ENCODE measurements around the gene EIF2A. TPM values are rescaled to one million over a fixed set of nuclear protein-coding genes. Genes with fewer than 3 reads are reported as not detected.
"Not testable (repeated sequence)": the region's sequence is repeated elsewhere in the genome, so short reads cannot be mapped to it uniquely, and the experiment has no call there.

The EIF2A gene
- 100 to 1,000 TPM; 130 to 137 TPM for total RNA-seq

DNA sequence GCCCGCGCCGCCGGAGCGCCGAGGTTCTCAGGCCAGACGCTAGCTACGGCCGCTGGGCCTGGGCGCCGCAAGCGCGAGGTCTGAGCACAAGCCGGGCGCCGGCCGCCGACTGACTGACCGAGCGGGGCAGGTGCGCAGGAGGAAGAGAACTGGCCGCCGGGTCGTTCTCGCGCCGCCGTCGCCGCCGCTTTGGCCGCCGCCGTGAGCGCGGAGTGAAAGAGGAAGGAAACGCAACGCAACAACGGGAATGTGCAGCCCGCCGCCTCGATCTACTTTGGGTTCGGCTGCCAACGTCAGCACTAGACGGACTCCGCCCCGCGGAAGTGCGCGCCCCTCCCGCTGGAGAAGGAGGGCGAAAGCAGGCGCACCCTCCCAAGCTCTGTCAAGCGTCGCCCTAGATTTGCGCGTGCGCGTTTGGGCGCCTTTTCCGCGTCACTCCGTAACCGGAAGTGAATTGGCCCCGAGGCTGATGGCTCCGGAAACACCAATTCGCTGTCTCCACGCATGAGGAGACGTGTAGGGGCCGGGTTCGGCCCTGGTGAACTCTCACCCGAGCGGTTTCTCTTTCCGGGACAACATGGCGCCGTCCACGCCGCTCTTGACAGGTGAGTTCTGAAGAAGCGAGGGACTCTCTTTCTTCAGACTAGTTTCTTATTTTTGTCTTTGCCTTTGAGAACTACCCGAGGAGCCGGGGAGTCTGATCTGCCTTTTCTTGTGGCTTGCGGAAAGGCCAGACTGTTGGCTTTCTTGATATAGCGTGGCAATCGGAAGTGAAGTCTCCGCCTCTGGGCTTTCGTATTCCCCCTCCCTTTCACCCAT lies at the start of gene EIF2A, which contains the start of gene SERP1:
Gene EIF2A (plus strand): TSS at position 562 of the 819 bp plus-strand sequence. CDS start 16 bp downstream, at position 578.
Gene SERP1 (minus strand): TSS at position 271 of the 819 bp plus-strand sequence. CDS start 361 bp downstream, outside the sequence.
- ChIA-PET POLR2A (interaction anchor here (0.6 to 1.7 kb wide), 8 partner anchors 57 to 660 kb away, joined by 3 to 12 read pairs (median 6); partner anchors contain the start of genes ERICH6, SELENOT, SIAH2 and TSC22D2), CTCF (interaction anchor here (0.7 to 1.3 kb wide), 2 partner anchors 9 to 217 kb away, joined by 3 to 4 read pairs; partner anchors contain the start of gene SIAH2)

DNA sequence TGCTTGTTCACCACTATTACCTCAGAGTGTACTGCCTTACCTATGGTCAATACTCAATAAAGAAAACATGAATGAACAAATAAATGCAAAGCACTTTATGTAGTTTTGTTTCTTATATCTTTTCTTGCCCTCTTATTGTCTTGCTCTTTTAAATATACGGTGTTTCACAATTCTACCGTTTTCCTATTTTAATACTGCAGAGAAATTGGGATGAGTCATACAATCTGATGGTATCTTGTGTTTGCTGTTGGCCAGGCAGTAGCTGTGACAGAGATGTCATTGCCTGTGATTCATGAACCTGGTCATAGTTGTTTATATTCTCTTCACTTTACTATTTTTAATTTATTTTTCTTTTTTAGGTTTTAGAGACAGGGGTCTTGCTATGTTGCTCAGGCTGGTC lies 48.6 kb upstream of the EIF2A start:
- ChIA-PET POLR2A (no interaction called here), CTCF (no interaction called here)

DNA sequence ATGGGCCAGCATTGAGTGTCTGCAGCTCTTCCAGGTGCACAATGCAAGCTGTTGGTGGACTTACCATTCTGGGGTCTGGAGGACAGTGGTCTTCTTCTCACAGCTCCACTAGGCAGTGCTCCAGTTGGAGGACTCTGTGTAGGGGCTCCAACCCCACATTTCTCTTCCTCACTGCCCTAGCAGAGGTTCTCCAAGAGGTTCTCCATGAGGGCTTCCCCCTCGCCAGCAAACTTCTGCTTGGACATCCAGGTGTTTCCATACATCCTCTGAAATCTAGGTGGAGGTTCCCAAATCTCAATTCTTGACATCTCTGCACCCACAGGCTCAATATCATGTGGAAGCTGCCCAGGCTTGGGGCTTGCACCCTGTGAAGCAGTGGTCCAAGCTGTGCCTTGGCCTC lies 45.6 kb upstream of the EIF2A start:
- CTCF ChIA-PET, POLR2A ChIA-PET: not testable (repeated sequence)

DNA sequence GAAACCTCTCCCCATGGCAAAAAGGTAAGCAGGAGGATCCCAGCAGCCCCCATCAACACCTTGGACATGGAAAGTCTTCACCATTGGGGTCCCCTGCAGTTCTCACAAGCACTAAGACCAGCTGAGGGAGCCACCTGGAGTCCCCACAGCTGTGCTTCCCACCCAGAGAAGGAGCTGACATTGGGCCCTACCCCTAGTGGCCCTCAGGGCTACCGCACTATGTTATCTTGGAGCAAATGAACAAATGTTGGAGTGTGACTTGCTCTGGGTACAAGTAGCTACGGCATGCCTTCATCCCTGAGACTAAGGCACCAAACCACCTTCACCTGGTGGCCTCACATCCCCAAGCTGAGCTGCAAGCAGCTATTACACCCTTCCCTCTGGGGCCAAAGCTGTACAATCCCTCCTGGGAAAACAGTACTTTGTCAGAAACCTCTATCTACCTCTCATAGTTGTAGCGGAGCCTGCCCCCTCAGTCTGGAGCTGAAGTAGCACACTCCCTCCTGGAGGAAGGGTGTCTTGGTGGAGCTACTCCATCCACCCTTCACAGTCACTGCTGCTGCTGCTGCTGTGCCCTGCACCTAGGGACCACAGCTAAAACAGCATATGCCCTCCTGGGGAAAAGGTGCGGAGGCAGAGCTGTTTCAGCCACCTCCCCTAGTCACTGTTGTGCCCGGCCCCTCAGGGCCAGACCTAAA lies 43.0 kb upstream of the EIF2A start:
- ChIA-PET CTCF (no interaction called here), POLR2A (no interaction called here)

DNA sequence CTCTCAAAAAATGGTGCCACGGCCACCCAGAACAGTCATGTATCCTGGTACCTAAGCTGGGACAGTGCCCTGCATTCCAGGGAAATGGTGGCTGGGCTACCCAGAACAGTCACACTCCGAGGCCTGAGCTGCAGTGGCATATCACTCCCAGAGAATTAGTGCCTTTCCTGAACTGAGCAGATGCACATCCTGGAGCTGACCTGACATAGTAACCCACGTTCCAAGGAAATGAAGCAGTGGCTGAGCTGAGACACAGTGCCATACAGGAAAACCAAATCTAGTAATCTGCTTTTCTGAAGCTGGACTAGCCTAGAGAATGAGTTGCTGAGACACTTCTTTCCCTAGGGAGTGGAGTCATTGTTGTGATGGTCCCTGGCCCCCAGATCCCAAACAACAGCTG lies 42.1 kb upstream of the EIF2A start:
- CTCF ChIA-PET: interaction anchor here (0.7 kb wide), 1 partner anchor 103 kb away, joined by 4 read pairs; no protein-coding TSS in a partner anchor
- POLR2A ChIA-PET: no interaction called here

DNA sequence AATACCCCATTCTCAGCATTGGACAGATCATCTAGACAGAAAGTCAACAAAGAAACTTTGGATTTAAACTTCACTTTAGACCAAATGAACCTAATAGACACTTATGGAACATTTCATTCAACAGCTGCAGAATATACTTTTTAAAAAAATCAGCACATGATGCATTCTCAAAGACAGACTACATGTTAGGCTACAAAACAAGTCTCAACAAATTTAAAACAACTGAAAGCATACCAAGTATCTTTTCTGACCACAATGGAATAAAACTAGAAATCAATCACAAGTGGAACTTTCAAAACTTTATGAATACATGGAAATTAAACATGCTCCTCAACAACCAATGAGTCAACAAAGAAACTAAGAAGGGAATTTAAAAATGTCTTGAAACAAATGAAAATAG lies 38.2 kb upstream of the EIF2A start:
- ChIA-PET CTCF (no interaction called here), POLR2A (no interaction called here)

DNA sequence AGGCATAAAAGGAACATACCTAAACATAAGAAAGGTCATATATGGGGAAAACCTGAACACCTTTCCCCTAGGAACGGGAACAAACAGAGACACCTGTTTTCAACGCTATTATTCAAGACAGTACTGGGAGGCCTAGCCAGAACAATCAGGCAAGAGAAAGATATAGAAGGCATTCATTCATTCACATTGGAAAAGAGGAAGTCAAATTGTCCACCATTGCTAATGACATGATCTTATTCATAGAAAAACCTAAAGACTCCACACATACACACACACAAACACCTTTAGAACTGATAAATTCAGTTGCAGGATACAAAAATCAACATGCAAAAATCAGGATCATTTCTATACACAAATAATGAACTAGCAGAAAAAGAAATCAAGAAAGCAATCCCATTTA lies 36.8 kb upstream of the EIF2A start:
- ChIA-PET POLR2A (no interaction called here), CTCF (no interaction called here)

DNA sequence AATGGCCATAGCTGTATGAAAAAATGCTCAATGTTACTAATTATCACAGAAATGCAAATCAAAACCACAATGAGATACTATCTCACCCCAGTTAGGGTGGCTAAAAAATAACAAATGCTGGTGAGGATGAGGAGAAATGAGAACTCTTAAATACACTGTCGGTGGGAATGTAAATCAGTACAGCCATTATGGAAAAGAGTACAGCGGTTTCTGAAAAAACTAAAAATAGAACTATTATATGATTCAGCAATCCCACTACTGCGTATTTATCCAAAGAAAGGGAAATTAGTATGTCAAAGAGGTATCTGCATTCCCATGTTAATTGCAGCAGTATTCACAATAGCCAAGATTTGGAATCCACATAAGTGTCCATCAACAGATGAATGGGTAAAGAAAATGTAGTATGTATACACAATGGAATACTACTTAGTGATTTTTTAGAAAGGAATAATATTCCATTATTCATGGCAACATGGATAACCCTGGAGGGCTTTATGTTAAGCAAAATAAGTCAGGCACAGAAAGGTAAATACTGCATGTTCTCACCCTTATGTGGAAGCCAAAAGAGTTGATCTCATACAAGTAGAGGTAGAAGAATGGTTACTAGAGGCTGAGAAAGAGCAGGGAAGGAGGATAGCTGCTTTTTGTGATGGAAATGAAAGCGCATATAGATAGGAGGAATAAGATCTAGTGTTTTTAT lies 35.3 kb upstream of the EIF2A start:
- ChIA-PET CTCF (no interaction called here), POLR2A (no interaction called here)

DNA sequence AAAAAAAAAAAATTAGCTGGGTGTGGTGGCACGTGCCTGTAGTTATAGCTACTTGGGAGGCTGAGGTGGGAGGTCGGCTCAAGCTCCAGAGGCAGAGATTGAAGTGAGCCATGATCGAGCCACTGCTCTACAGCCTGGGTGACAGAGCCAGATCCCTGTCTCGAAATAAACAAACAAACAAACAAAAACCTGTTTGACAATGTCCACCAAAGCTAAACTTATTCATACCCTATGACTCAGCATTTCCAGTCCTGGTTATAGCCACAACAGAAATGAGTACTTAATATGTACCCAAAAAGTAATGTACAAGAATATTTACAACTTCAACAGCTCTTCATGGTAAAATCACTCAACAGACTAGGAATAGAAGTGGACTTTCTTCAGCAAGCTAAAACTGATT lies 31.4 kb upstream of the EIF2A start:
- POLR2A ChIA-PET: no interaction called here

DNA sequence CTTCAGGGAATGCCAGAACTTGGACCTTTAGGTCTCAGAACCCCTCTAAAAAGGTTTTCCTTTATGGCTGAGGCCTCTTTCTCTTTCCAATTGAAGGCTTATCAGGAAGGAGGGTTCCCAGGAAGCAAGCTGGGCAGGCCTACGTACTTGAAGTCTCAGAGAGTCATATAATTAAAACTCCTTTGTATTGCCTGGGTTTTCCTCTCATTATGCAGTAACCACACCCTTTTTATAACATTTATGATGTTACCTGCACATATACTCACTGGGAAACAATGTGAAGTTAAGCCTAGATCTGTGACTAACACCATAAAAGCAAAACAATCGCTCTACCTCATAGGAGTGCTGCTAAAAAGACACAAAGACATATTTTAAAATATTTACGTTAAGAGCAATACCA lies 27.6 kb upstream of the EIF2A start:
- CTCF ChIA-PET: no interaction called here
- POLR2A ChIA-PET: no interaction called here

More for the DNA sequence above, 31.4 kb upstream of the EIF2A start:
- CTCF ChIA-PET: no interaction called here

DNA sequence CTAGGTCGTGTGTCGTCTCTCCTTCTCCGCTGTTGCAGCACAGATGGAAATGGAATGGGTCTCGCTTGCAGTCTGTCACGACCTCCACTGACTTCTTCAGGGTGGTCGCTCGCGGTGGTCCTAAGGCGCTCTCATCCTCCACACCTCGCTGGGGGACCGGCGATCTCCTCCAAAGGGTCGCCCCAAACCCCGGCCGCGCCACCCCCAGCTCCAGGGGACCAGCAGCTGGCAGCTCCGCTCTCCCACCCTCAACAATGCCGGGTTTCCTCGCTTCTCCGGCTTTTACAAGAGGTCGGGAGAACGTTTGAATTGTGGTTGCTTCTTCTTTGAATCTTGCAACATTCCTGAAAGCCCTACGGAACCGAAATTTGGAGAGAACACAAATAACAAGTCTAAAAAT lies 26.2 kb upstream of the EIF2A start:
- ChIA-PET POLR2A (no interaction called here), CTCF (interaction anchor here (1.6 kb wide), 1 partner anchor 19 kb away, joined by 3 read pairs; no protein-coding TSS in a partner anchor)

DNA sequence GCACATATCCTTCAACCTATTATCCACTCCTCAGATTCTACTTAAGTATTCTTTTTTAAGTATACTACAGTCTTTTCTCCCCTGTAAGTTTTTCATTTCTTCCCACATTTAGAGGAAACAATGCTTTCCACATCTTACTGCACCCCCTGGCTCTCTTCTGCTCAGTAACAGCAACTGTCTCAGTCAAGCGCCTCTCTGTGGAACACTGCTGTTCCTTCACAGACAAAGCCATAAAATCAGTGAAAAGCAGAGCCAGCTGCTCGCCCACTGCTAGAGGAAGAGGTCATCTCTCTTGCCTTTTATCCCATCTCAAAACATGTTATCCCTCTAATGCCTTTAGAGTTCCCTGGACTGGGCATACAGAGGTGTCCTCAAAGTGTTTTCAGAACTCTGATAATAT lies 25.1 kb upstream of the EIF2A start:
- CTCF ChIA-PET: interaction anchor here (1.6 kb wide), 1 partner anchor 18 kb away, joined by 3 read pairs; no protein-coding TSS in a partner anchor
- POLR2A ChIA-PET: no interaction called here

DNA sequence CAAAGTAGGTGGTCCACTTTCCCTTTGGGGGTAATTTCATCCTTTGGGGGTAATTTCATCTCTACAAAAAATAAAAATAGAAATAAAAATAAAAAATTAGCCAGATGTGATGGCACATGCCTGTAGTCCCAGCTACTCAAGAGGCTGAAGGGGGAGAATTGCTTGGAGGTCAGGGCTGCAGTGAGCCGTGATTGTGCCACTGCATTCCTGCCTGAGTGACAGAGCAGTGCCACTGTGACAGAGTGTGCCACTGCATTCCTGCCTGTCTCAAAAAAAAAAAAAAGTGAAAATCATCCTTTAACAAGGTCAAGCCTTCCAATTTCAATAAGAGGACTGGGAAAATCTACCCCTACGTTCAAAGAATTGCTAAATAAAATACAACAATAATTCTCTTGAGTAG lies 23.0 kb upstream of the EIF2A start:
- CTCF ChIA-PET: no interaction called here
- POLR2A ChIA-PET: no interaction called here

DNA sequence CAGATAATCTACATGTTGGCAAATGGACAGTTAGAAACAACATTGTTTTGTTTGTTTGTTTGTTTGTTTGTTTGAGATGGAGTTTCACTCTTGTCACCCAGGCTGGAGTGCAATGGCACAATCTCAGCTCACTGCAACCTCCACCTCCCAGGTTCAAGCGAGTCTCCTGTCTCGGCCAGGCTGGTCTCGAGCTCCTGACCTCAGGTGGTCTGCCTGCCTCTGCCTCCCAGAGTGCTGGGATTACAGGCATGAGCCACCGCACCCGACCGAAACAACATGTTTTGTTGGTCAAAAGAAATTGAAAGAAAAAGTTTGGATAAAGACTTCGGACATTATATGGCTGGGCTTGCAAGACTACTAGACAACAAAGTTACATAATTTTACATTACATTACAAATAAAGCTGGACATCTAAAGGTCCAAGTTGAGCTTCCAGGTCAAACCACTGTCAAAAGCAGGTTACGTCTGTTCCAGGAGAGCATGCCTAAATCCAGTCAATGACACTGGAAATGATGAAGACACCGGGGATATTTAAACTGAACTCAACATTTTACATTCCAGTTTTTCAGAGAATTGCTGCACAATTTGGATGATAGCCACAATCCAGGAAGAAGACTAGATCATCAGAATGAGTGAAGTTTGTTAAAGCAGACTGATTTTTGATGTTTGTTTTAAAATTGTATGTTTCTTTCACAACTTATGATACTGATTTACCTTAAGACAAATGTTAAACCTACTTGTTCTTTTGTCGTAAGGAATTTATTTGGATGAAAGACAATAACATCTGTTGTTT lies 18.9 kb upstream of the EIF2A start:
- CTCF ChIA-PET: interaction anchor here (0.6 kb wide), 1 partner anchor 327 kb away, joined by 3 read pairs; no protein-coding TSS in a partner anchor
- POLR2A ChIA-PET: no interaction called here

DNA sequence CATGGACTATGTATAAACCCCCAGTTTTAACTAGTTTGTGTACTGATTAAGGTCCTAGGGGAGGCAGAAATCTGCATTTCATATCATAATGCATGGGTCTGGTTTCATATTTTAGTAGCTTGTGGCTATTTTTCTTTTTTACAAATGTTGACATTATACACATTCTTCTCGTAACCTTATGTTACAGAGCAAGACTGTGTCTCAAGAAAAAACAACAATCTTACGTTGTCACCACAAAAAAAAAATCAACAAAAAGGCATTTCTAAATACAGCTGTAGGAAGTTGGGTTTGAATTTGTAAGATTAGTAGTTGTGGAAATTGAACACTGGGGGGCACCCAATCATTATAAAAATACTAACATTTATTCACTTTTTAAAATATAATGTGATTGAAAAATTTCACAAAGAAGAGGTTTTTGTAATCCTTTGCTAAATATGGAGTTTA lies 18.2 kb upstream of the EIF2A start:
- POLR2A ChIA-PET: no interaction called here
- CTCF ChIA-PET: interaction anchor here (0.6 kb wide), 1 partner anchor 327 kb away, joined by 3 read pairs; no protein-coding TSS in a partner anchor

DNA sequence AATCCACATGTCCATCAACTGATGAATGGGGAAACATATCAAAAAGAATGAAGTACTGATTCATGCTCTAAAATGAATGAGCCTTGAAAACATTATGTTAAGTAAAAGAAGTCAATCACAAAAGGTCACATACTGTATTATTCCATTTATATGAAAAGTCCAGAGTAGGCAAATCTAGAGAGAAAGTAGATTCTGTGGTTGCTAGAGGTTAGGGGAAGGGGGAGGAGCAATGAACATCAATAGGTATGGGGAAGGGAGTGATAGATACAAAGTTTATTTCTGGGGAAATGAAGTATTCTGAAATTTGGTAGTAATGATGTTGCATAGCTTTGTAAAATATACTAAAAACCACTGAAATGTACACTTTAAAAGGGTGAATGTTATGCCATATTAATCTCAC lies 14.8 kb upstream of the EIF2A start:
- ChIA-PET POLR2A (no interaction called here), CTCF (no interaction called here)

DNA sequence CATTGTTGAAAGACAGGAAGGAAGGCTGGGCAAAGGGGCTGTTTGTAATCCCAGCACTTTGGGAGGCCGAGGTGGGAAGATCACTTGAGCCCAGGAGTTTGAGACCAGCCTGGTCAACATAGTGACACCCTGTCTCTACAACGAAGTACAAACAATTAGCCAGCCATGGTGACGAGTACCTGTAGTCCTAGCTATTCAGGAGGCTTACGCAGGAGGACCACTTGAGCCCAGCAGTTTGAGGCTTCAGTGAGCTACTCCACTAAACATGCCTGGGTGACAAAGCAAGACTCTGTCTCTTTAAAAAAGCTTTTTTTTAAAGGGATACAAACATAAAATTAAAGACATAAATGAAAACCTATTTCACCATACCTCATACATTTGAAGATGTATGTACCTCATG lies 11.4 kb upstream of the EIF2A start:
- ChIA-PET CTCF (no interaction called here), POLR2A (no interaction called here)

DNA sequence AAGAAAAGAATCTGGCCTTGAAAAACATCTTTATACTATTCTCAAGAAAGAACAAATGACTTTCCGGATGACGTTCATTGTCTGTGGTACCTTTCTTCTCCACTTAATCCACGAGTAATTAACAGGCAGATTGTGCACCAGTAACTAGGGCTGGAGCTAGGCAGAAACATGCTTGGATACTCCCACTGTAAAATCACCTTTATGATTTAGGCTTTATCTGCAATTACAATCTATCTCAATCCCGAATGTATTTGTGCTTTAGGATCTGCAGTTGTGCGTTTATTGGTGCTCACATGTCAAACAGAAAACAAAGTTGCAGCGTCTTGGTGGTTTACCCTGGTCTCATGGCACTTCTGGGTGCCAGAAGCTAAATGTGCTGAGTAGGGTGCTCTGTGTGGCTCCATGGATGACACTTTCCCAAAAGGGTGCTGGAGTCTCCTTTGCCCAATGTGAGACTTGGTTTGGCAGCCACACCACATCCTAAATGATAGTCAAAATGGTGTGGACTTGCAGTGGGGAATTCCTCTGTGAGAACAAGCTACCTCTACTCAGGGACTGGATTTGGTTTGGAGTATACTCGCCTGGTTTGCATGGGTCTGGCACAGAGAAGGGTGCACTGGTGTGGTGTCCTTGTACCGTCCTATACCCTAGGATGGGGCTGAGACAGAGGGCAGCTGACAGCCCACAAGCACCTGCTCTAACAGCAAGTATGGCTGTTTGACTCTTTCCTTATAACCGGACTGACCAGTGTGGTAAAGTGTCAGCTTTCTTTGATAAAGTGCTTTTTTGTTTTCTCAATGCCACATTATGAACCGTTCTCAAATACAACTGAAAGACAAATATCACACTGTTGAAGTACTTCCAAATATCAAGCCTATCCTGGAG lies 8.0 kb upstream of the EIF2A start:
- ChIA-PET CTCF (interaction anchor here (0.9 to 1.2 kb wide), 2 partner anchors 8 to 18 kb away, joined by 3 to 4 read pairs; partner anchors contain the start of genes EIF2A and SERP1), POLR2A (no interaction called here)

Measured in activated CD8-positive, alpha-beta memory T cell treated with anti-CD3 and anti-CD28 coated beads for 36 hours (primary cell).